HepG2 (cell line): ENCODE data around the gene EFNA2. TPM values are rescaled to one million over a fixed set of nuclear protein-coding genes. Genes with fewer than 3 reads are reported as not detected.

Experiments
- ATAC-seq: fragments of 200-7000 bp; cut with Tn5 transposase; 3 replicates; pipeline ENCODE4 v1.9.1; 2020; ENCODE audit warnings: mild to moderate bottlenecking, moderate library complexity
- BruUV-seq: library from RNA; stranded (reverse); fragments of 400-500 nt; replicated peaks from 2 replicates; lab custom pipeline; 2021; lab: Mats Ljungman, UMichigan
- CTCF ChIA-PET: fragments of 300-600 bp; formaldehyde crosslinking; extraction: SDS; loops from one replicate; lab custom pipeline; 2021; ENCODE audit warnings: low total read pairs, inconsistent platforms, low intra/inter-chr PET ratio; lab: Yijun Ruan, JAX
- POLR2A ChIA-PET: fragments of 350-600 bp; sonication (Branson Sonifier 250); formaldehyde crosslinking; loops from one replicate; lab custom pipeline; 2020; ENCODE audit warnings: antibody characterized with exemption, inconsistent platforms; lab: Yijun Ruan, JAX
- DNase-seq: peaks from one replicate; pipeline ENCODE4 v3.0.0-alpha.2; 2015; ENCODE audit warnings: low spot score
- FAIRE-seq: peaks from 3 replicates; lab custom pipeline; 2011; peaks lifted over from hg19 to GRCh38; lab: Jason Lieb, UNC
- H2AFZ ChIP-seq: one replicate; pipeline ENCODE4 v1.6.1; 2011; ENCODE audit warnings: low read length, inconsistent platforms
- H3K27ac ChIP-seq: fragments of 300-600 bp; 3 replicates; pipeline ENCODE4 v1.8.0; 2011; ENCODE audit warnings: mixed run types, mild to moderate bottlenecking, mixed read lengths, low read length, inconsistent platforms; ENCODE audit not compliant: insufficient read depth; ENCODE audit errors: extremely low read length
- H3K27me3 ChIP-seq, 2 experiments: fragments of 200-600 bp in 1 of 2; 2 replicates in 1 of 2; 3 replicates in 1 of 2; pipeline versions ENCODE4 v1.6.0 to v1.8.0; 2011; ENCODE audit warnings: low read length in 2 of 2, mild to moderate bottlenecking in 2 of 2, moderate library complexity in 2 of 2, inconsistent platforms in 1 of 2; ENCODE audit not compliant: insufficient read depth in 2 of 2, control insufficient read depth in 1 of 2
- H3K36me3 ChIP-seq, 2 experiments: fragments of 200-600 bp in 1 of 2; replicated peaks in 1 of 2; 2 replicates in 1 of 2; 3 replicates in 1 of 2; pipeline versions ENCODE4 v1.5.1 to v1.8.0; 2011; ENCODE audit warnings: low read length in 2 of 2, inconsistent platforms in 1 of 2; ENCODE audit not compliant: insufficient read depth in 2 of 2, control insufficient read depth in 1 of 2
- H3K4me1 ChIP-seq: 2 replicates; pipeline ENCODE4 v1.5.1; 2012; ENCODE audit warnings: low read length, inconsistent platforms; ENCODE audit not compliant: insufficient read depth
- H3K4me2 ChIP-seq: 2 replicates; pipeline ENCODE4 v1.6.0; 2011; ENCODE audit warnings: low read depth, low read length, inconsistent platforms
- H3K4me3 ChIP-seq, 3 experiments: fragments of 200-600 bp in 1 of 3; sonication (generic), shearing (Covaris generic) in 1 of 3; replicated peaks in 1 of 3; 2 replicates each; pipeline ENCODE4 v1.5.1; 2011 to 2016; ENCODE audit warnings: low read length in 3 of 3, inconsistent platforms in 2 of 3, low read depth in 2 of 3, mild to moderate bottlenecking in 2 of 3, control low read depth in 1 of 3, mixed read lengths in 1 of 3; ENCODE audit not compliant: insufficient read depth in 1 of 3
- H3K79me2 ChIP-seq: one replicate; pipeline ENCODE4 v1.6.1; 2011; ENCODE audit warnings: low read length, inconsistent platforms; ENCODE audit not compliant: insufficient read depth
- H3K9ac ChIP-seq: 2 replicates; pipeline ENCODE4 v1.6.0; 2011; ENCODE audit warnings: mild to moderate bottlenecking, low read depth, low read length, inconsistent platforms; ENCODE audit not compliant: insufficient read depth
- H3K9me3 ChIP-seq: 2 replicates; pipeline ENCODE4 v1.5.1; 2012; ENCODE audit warnings: mild to moderate bottlenecking, low read length
- H4K20me1 ChIP-seq: 2 replicates; pipeline ENCODE4 v1.6.0; 2011; ENCODE audit warnings: inconsistent platforms, mild to moderate bottlenecking, low read length, moderate library complexity; ENCODE audit not compliant: insufficient read depth
- GABPA ChIP-seq, 2 experiments: IDR thresholded peaks; 2 replicates each; pipeline ENCODE4 v1.6.1; 2011 to 2016; ENCODE audit warnings: low read depth in 2 of 2, low read length in 1 of 2, missing biosample characterization in 1 of 2, missing genetic modification characterization in 1 of 2
- GZF1 ChIP-seq: sonication (generic); formaldehyde crosslinking; IDR thresholded peaks from 2 replicates; pipeline ENCODE4 v1.5.1; 2020; ENCODE audit warnings: mild to moderate bottlenecking, missing genetic modification reagents
- MXD4 ChIP-seq: IDR thresholded peaks from 2 replicates; pipeline ENCODE4 v1.6.1; 2016; ENCODE audit warnings: mild to moderate bottlenecking, missing biosample characterization, missing genetic modification reagents
- THAP8 ChIP-seq: sonication (generic); formaldehyde crosslinking; IDR thresholded peaks from 2 replicates; pipeline ENCODE4 v1.5.1; 2020; ENCODE audit warnings: missing genetic modification reagents, mild to moderate bottlenecking, borderline replicate concordance
- ZBTB49 ChIP-seq: sonication (generic); formaldehyde crosslinking; IDR thresholded peaks from 2 replicates; pipeline ENCODE4 v1.4.0; 2020; ENCODE audit warnings: missing genetic modification reagents, borderline replicate concordance
- ZFP90 ChIP-seq: sonication (generic); formaldehyde crosslinking; IDR thresholded peaks from 2 replicates; pipeline ENCODE4 v1.8.0; 2022; ENCODE audit warnings: missing genetic modification reagents, mild to moderate bottlenecking, inconsistent platforms, borderline replicate concordance
- ZMYM3 ChIP-seq: sonication (generic); formaldehyde crosslinking; IDR thresholded peaks from 2 replicates; pipeline ENCODE4 v1.5.1; 2020; ENCODE audit warnings: mild to moderate bottlenecking, missing genetic modification reagents
- ZNF343 ChIP-seq: sonication (generic); formaldehyde crosslinking; IDR thresholded peaks from 2 replicates; pipeline ENCODE4 v1.4.0; 2020; ENCODE audit warnings: mild to moderate bottlenecking, missing genetic modification reagents
- WGBS: methylation state at CpG from one replicate; pipeline ENCODE4 v1.1.6; 2017; ENCODE audit warnings: low lambda C conversion rate; 5-methylcytosine and 5-hydroxymethylcytosine counted together
- in situ Hi-C: cut with HindIII; loops from 2 replicates; pipeline ENCODE4 v1.10.0; 2017; ENCODE audit warnings: low pct_unique_long_range_greater_than_20kb; ENCODE audit not compliant: extremely low pct_ligation_motif_present
- intact Hi-C: fragments of 100-400 bp; cut with micrococcal nuclease; formaldehyde crosslinking; loops from one replicate; pipeline ENCODE4 v1.10.0; 2022; ENCODE audit not compliant: unreplicated experiment
- polyA plus RNA-seq, 8 experiments: library from polyadenylated mRNA; depleted of rRNA in 3 of 8; stranded (reverse) in 7 of 8; unstranded in 1 of 8; fragments of >200 nt; fragmentation: Illumina TruSeq in 4 of 8; extraction: Trizol in 4 of 8; gene quantifications; 2 replicates each; pipeline versions ENCODE4 v1.2.1 to v1.2.3, GENCODE V29; 2011 to 2016; ENCODE audit warnings: low read depth in 4 of 8, missing spikeins in 1 of 8, mixed read lengths in 1 of 8; ENCODE audit not compliant: insufficient read depth in 1 of 8
- total RNA-seq, 5 experiments: library from RNA; depleted of rRNA; stranded (reverse); fragments of >200 nt; fragmentation: Illumina TruSeq; extraction: Trizol; gene quantifications; 2 replicates each; pipeline ENCODE4 v1.2.3, GENCODE V29; 2016; ENCODE audit warnings: low read depth in 1 of 5

Gene EFNA2
- total and polyA plus RNA-seq, 2 of the 13 experiments (the other 11 are each of a cell fraction or from before 2014, with no cell fraction given): 6.0 to 9.9 TPM

- intact Hi-C loops: loop anchor here (5.0 kb wide), 2 partner anchors 35 to 55 kb away; a partner anchor contains a TSS
- no peaks in the 10 kb centered on the region for H4K20me1 ChIP-seq
- TF ChIP-seq ZFP90 (CRISPR knock-in tag): no peak
- no peak for TF ChIP-seq GABPA (IDR thresholded peaks at IDR 0.05; ENCODE audit: low read depth, low read length)
- TF ChIP-seq GABPA (CRISPR knock-in tag; IDR thresholded peaks at IDR 0.05; ENCODE audit: low read depth): no peak
- TF ChIP-seq ZBTB49 (CRISPR knock-in tag): no peak
- no peak for TF ChIP-seq ZNF343
- no peak for TF ChIP-seq MXD4 (CRISPR knock-in tag)
- peak; percentile 68; the same call in 1 of the 2 replicates for TF ChIP-seq ZMYM3
- TF ChIP-seq THAP8: no peak
- no peak for TF ChIP-seq GZF1 (CRISPR knock-in tag)
- TF ChIP-seq, all 625 proteins: peak for 1
- Histone ChIP-seq H3K4me2 (no peak overlapping the region), H3K4me3 (no peak overlapping the region), H3K27ac (no peak overlapping the region), H3K79me2 (no peaks in the 10 kb centered on the region), H3K4me1 (peaks cover 64% of the 10 kb centered on the region), H3K36me3 (no peaks in the 10 kb centered on the region), H3K9ac (no peak overlapping the region), H3K9me3 (no peaks in the 10 kb centered on the region), H2AFZ (no peak overlapping the region), H3K27me3 (peaks cover 8 to 53% of the 10 kb centered on the region in 2 experiments)
- CTCF ChIA-PET: no interaction called here
- POLR2A ChIA-PET: interaction anchor here (0.8 kb wide), 1 partner anchor 13 kb away, joined by 3 read pairs; no protein-coding TSS in a partner anchor
- FAIRE-seq (no peak), DNase-seq (no peak), ATAC-seq (no peak)
- in situ Hi-C loops: loop anchor here (5.0 kb wide), 1 partner anchor 35 kb away; no protein-coding TSS in a partner anchor
- WGBS: 34% methylated on average over 15 of the region's 17 CpGs
- no TSS peak for BruUV-seq
These were observed 31.8 kb downstream of the EFNA2 start for GRCh38 chr19:1317274-1318003.
